Measurements from ENCODE around the gene ATXN7L1.

GRCh38 chr7:105779856-105780780 is 96.3 kb downstream of the ATXN7L1 start:
- TF ChIP-seq CTCF (conservative IDR thresholded peaks at IDR 0.05; ENCODE audit: low read depth, low read length) (no peak), EZH2 (IDR thresholded peaks at IDR 0.05; ENCODE audit: borderline replicate concordance, low read depth, low read length, poor library complexity, severe bottlenecking) (no peak)
